Measurements from ENCODE around the gene KIF17.

Gene KIF17

GRCh38 chr1:20657024-20657423 lies 60.8 kb downstream of the KIF17 start:
- DNase-seq, result no peak

- no peak for DNase-seq
These were observed 63.6 kb downstream of the KIF17 start for GRCh38 chr1:20654104-20654690.

- no peak for DNase-seq
These were observed 65.5 kb downstream of the KIF17 start for GRCh38 chr1:20652300-20652699.

- DNase-seq, result no peak
These were observed 68.9 kb downstream of the KIF17 start for GRCh38 chr1:20648946-20649345.

GRCh38 chr1:20648438-20648837 lies 69.4 kb downstream of the KIF17 start:
- DNase-seq, result no peak

GRCh38 chr1:20645414-20645813 lies 72.4 kb downstream of the KIF17 start:
- no peak for DNase-seq

- DNase-seq, result no peak
These were observed 73.4 kb downstream of the KIF17 start for GRCh38 chr1:20644416-20644815.

GRCh38 chr1:20643080-20643479 lies 74.7 kb downstream of the KIF17 start:
- DNase-seq, result no peak

GRCh38 chr1:20641975-20642374 lies 75.8 kb downstream of the KIF17 start:
- no peak for DNase-seq

GRCh38 chr1:20640183-20640597 lies 77.6 kb downstream of the KIF17 start:
- DNase-seq, result peak; percentile 43

- no peak for DNase-seq
These were observed 80.9 kb downstream of the KIF17 start for GRCh38 chr1:20636785-20637347.

- DNase-seq, result no peak
These were observed 83.2 kb downstream of the KIF17 start for GRCh38 chr1:20634594-20635084.

- no peak for DNase-seq
These were observed 83.7 kb downstream of the KIF17 start for GRCh38 chr1:20634065-20634593.

GRCh38 chr1:20633190-20634064 lies 84.4 kb downstream of the KIF17 start, which contains the start of gene PINK1:
Gene PINK1, plus strand, starts transcription at chr1:20633458. Its CDS starts 91 bp downstream, at chr1:20633549.
- DNase-seq, result peak; percentile 85

GRCh38 chr1:20632386-20632785 lies 85.4 kb downstream of the KIF17 start:
- DNase-seq, result no peak

- DNase-seq, result no peak
These were observed 87.1 kb downstream of the KIF17 start for GRCh38 chr1:20630729-20631128.

- DNase-seq, result no peak
These were observed 91.3 kb downstream of the KIF17 start for GRCh38 chr1:20626524-20626923.

GRCh38 chr1:20626098-20626427 lies 91.7 kb downstream of the KIF17 start:
- DNase-seq, result no peak

- DNase-seq, result no peak
These were observed 92.4 kb downstream of the KIF17 start for GRCh38 chr1:20625176-20626097.

GRCh38 chr1:20624709-20625108 lies 93.1 kb downstream of the KIF17 start:
- no peak for DNase-seq

GRCh38 chr1:20621012-20621411 lies 96.8 kb downstream of the KIF17 start:
- no peak for DNase-seq

GRCh38 chr1:20619999-20620398 lies 97.8 kb downstream of the KIF17 start:
- no peak for DNase-seq

Data from T-helper 9 cell (primary cell).